GM12891 (cell line): ENCODE measurements around the gene TSHZ3.

Experiments
- DNase-seq: peaks from one replicate; pipeline ENCODE4 v3.0.0; 2011; ENCODE audit warnings: low spot score; ENCODE audit not compliant: insufficient read length
- FAIRE-seq: peaks from 2 replicates; lab custom pipeline; 2011; peaks lifted over from hg19 to GRCh38; lab: Jason Lieb, UNC
- PAX5 ChIP-seq: IDR thresholded peaks from 2 replicates; pipeline ENCODE4 v1.6.1; 2011; ENCODE audit warnings: low read length, moderate library complexity, mild to moderate bottlenecking; ENCODE audit not compliant: insufficient read depth, severe bottlenecking
- POLR2A ChIP-seq: IDR thresholded peaks from 2 replicates; pipeline ENCODE4 v1.6.1; 2011; ENCODE audit warnings: low read depth, low read length, control low read depth
- POLR2AphosphoS5 ChIP-seq: IDR thresholded peaks from 2 replicates; pipeline ENCODE4 v1.6.1; 2011; ENCODE audit warnings: low read depth, low read length, control low read depth
- POU2F2 ChIP-seq: IDR thresholded peaks from 2 replicates; pipeline ENCODE4 v1.6.1; 2011; ENCODE audit warnings: low read depth, mild to moderate bottlenecking, control low read depth, low read length, moderate library complexity
- SPI1 ChIP-seq: IDR thresholded peaks from 2 replicates; pipeline ENCODE4 v1.6.1; 2011; ENCODE audit warnings: low read depth, low read length, control low read depth
- TAF1 ChIP-seq: IDR thresholded peaks from 2 replicates; pipeline ENCODE4 v1.6.1; 2011; ENCODE audit warnings: low read depth, low read length, control low read depth

TSHZ3 gene

DNA sequence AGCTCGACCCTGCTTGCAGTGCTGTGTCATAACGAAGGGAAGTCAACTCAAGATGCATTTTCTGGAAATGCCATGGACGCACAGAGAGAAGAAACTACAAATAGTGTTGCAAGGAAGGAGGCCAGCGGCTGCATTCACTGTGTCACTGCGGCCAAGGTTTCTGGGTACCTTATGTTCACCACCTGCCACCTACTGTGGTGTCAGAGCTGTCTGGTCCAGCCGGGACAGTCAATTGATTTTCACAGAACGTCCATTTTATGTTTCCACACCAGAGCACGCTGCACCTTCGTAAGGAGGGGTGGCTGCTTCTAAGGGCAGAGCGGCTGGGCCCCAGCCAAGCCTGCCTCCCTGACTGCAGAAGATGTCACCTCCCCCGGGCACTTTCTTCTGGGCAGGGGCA is 17.7 kb downstream of the TSHZ3 start:
- DNase-seq: no peak
- no peak for FAIRE-seq
- TF ChIP-seq POLR2A: no peak
- no peak for TF ChIP-seq POU2F2
- no peak for TF ChIP-seq SPI1
- no peak for TF ChIP-seq TAF1
- TF ChIP-seq PAX5: no peak
- no peak for TF ChIP-seq POLR2AphosphoS5

DNA sequence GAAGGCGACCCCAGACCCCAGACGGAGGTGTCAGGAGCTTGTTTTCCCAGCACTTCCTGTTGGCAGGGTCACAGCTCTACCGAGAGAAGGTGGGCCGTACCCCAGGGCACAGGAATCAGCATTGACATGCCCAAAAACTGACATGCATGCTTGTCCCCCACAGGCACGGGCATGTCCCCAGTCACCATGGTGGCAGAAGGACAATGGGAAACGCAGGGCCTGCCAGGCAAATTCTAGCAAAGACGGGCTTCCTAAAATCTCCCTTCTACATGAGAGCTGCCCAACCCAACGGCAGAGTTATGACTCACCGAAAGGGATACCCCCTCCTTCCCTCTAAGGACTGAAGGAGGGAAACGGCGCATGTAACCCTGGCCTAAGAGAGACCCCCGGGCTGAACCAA is 18.5 kb downstream of the TSHZ3 start:
- FAIRE-seq: no peak
- DNase-seq: no peak
- no peak for TF ChIP-seq SPI1
- no peak for TF ChIP-seq POLR2AphosphoS5
- no peak for TF ChIP-seq PAX5
- TF ChIP-seq POU2F2: no peak
- no peak for TF ChIP-seq POLR2A
- TF ChIP-seq TAF1: no peak

DNA sequence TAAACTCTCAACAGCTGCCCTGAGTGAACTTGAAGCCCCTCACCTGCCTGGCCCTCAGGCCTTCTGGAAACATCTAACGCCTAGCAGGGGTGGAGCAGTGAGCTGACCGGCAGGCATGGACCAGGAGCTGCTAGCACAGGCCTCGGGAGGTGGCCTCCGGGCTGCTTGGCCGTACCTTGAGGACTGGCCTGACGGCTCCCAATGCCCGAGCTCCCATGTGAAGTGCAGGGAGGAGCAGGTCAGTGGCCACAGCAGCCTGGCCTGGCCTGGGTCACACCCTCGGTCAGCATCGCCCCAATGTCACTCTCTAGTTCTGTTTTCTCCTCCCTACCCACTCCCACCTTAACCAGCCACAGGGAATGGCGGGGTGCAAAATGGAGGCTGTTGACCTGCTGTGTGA is 19.0 kb downstream of the TSHZ3 start:
- DNase-seq (no peak), FAIRE-seq (no peak)
- TF ChIP-seq TAF1: no peak
- no peak for TF ChIP-seq PAX5
- no peak for TF ChIP-seq SPI1
- no peak for TF ChIP-seq POU2F2
- no peak for TF ChIP-seq POLR2A
- no peak for TF ChIP-seq POLR2AphosphoS5

DNA sequence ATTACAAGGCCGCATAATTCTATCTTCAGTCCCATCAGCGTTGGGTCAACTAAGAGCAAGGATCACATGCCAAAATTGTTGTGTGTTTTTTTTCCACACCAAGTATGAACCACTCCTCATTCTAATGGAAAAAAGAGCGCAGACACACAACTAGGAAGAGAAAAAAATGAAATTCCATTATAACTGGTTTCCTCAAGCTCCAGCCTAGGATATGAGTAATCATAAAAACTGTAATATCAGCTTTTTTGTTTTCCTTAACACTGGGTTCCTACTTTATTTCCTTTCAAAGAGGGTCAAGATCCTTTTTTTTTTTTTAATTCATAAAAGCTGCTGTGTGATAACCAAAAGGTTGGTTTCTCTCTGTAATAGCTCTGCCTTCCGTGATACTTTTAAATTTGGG is 19.4 kb downstream of the TSHZ3 start:
- TF ChIP-seq POU2F2: no peak
- TF ChIP-seq POLR2AphosphoS5: no peak
- FAIRE-seq (no peak), DNase-seq (no peak)

DNA sequence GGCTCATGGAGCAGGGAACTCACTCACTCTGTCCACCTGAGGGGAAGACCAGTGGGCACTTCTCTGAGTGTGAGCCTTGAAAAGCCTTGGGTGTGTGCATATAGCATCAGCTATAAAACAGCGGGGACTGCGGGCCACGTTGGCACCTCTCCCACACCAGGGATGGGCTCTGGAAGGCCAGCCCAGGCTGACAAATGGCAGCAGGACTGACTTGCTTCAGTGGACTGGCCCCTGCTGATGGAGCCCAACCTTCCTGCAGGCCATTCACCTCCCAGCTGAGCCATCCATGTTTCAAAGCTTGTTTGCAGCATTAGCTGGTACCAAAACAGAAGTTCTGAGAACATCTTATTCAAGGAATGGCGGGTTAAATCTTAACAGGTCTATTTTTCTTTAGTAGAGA is 21.0 kb downstream of the TSHZ3 start:
- no peak for FAIRE-seq
- no peak for DNase-seq
- TF ChIP-seq TAF1 (no peak), SPI1 (no peak), POLR2AphosphoS5 (no peak), POU2F2 (no peak), PAX5 (no peak), POLR2A (no peak)

DNA sequence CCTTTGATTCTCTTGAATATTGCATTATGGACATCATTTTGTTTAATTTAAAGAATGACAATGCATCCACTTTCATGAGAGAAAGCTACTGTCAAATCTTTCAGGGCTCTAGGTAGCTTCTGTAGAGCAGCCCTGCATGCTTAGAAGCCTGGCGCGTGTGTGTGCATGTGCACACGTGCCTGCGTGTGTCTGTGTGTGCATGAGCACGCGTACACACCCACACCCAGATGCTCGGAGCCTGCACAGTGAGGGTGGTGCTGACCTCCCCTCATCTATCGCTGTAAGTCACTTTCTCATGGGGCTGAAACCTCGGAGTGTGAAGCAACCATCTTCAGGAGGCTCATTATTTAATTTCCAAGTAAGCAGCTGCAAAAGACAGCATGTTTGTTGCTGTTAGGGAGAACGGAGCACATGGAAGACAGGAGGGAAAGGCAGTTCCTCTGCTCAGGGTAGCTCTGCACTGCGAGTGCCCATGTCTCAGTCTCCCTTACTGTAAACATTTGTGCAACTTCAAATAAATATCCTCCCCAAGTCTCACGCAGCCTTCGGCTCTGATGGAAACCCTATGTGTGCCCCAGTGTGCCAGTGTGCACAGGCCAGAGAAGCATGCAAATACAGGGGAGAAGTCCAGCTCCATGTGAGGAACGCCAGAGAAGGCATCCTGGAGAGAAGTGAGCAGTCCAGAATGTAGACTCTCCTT is 22.8 kb downstream of the TSHZ3 start:
- DNase-seq (no peak), FAIRE-seq (no peak)
- no peak for TF ChIP-seq POU2F2
- no peak for TF ChIP-seq SPI1
- TF ChIP-seq POLR2A: no peak
- no peak for TF ChIP-seq TAF1
- TF ChIP-seq POLR2AphosphoS5: no peak
- no peak for TF ChIP-seq PAX5

DNA sequence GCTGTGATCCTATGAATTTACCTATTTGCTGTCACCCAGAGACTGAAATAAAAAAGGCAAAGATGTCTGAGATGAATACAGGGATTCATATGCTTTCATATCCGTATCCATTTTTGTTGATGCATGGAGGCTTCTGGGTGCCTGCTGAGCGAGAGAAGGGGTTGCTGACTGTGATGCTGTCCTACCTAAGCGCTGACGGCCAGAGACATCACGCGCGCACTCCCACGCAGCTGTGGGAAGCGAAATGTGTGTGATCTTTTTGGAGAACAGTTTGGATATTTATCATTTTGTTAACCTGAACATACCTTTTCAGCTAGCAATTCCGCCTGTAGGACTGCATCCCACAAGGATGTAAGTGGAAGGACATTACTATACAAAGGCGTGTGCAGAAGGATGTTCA is 23.9 kb downstream of the TSHZ3 start:
- no peak for FAIRE-seq
- DNase-seq: no peak
- TF ChIP-seq TAF1 (no peak), POLR2A (no peak), PAX5 (no peak), POLR2AphosphoS5 (no peak), POU2F2 (no peak), SPI1 (no peak)

DNA sequence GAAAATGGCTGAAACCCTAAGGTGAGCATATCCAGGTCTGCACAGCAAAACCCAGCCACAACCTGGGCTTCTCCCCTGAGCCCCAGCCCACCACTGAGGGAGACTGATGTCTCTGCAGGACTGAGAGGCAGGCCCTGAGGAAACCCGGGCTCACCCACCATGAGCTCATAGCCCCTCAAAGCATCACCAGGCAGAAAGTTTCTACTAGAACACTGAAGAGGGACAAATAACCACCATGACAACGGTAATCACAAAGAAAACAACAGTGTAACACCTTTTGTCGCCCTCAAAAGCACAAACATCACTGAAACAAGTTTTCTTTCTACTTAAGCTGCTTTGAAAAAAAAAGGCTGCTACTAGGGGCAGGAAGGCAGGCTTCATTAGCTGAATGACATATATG is 29.8 kb downstream of the TSHZ3 start:
- DNase-seq (no peak), FAIRE-seq (no peak)
- TF ChIP-seq POLR2A (no peak), POU2F2 (no peak), POLR2AphosphoS5 (no peak), PAX5 (no peak), TAF1 (no peak), SPI1 (no peak)

DNA sequence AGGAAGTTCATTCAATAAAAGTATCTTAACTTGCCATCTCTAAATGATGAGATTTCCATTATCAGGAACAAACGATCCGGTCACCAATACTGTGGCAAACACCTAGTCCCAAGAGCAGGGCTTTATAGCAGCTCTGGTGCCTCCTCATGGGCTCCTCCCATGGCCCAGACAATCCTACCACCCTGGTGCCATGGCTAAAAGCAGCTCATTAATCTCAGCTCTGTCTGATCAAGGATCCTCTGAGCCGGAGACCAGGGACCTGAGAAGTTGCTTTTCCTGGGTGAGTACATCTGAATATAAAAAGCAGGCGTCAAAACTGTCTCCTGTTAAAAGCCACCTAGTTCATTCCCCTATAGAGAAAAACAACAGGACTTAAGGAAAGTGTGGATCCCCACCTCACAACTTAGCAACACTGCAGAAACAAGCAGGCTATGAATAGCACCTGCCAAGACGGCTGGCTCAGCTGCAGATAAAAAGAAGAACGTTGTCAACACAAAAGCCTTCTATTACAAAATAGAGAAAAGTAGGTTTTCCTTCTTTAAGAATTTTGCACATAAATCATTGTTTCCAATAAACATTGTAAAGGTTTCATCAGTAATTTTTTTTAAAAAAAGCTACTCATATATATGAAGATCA is 30.3 kb downstream of the TSHZ3 start:
- no peak for DNase-seq
- no peak for TF ChIP-seq PAX5
- no peak for TF ChIP-seq POLR2AphosphoS5
- FAIRE-seq: no peak

DNA sequence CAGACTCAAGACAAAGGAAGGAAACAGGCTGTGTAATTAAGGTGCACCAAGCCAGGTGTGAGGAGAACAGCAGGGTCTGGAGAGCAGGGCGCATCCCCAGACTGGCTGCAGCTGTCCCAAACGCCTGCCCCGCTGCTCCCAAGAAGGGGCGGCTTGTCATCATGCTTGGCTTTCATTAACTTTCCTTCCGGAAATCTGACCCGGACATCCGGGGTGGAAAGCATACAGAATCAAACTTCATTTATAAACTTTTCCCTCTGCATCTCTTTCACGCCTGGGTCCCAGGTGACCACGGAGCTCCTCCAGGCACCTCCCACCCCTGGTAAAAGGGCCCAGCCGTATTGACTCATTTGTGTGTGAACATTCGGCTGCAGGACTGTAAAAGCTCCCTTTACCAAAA is 31.7 kb downstream of the TSHZ3 start:
- TF ChIP-seq SPI1 (no peak), PAX5 (no peak), POLR2AphosphoS5 (no peak), TAF1 (no peak), POLR2A (no peak), POU2F2 (no peak)
- DNase-seq: no peak
- FAIRE-seq: no peak
